DMS53 (cell line): ENCODE data around the gene HOXB9.

ENCODE experiments used
- DNase-seq: peaks from one replicate; lab custom pipeline; 2025; lab: John Stamatoyannopoulos, UW

HOXB9 gene

GRCh38 chr17:48583708-48584222 lies 42.4 kb downstream of the HOXB9 start:
- no peak for DNase-seq

- DNase-seq, result no peak
Measured at GRCh38 chr17:48582750-48583069, 43.4 kb downstream of the HOXB9 start.

DNA sequence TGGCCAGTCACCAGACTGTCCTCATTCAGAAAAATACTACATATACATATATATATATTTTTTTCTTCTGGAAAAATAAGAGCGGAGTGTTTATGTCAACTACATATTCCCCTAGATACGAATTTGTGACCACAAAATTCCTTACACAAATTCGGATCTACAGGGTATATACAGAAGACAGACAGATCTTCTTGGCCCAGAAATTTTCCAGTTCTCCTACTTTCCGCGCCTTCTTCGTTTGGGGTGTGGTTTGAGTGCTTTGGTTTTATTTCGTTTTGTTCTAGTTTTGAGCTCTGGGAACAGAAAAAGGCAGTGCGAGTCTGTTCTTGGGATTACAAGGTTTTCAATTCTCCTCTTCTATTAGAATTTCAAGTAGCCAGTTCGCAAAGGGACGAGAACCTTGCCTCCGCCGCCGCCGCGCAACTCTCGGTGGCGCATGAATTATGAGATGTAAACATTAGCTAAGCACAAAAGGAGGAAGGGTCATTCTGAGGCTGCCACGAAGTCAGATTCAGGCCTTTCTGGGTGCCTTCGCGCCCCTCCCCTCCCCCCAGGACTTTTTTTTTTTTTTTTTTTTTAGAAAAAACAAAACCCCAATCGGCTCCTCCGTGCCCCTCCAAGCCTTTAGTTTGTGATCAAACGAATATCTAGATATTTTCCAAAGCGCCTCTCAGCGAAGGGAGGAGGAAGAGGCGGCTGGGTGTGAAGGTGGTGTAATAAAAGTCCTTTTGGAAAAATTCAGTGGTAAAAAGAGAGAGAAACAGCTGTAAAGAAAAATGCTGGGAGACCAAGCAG lies 46.2 kb downstream of the HOXB9 start:
- no peak for DNase-seq

GRCh38 chr17:48579471-48579759 lies 46.7 kb downstream of the HOXB9 start:
- DNase-seq, result no peak

- DNase-seq, result no peak
Measured at GRCh38 chr17:48578616-48579470, 47.3 kb downstream of the HOXB9 start.

DNA sequence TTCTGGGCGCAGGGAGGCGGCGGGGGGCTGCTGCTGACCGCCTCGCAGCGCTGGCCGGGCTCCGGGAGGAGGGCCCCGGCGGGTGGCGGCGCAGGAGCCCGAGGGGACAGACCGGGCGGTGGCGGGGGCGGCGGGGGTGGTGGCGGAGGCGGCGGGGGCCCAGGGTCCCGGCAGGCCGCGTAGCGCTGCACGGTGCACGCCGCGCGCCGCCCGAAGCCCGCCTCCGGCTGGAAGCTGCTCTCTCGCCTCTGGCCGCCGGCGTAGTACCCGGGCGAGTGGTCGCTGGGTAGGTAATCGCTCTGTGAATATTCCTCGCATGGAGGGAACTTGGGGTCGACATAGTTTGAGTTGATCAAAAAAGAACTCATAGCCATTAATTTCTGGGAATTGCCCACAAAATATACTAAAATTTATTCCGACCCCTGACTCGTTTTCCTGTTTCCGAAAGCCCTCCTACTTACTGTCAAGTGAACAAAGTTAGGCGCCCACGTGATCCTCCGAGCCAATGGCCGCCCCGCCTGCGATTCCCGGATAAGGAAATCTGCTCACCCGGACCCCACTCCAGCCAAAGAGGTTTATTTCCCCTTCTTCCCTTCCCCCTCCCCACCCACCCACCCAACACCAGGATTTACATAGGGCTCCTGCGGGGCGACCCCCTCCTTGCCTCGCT lies 48.1 kb downstream of the HOXB9 start, which contains the start of gene HOXB4:
Gene HOXB4 (minus strand): TSS at position 405 of the 670 bp plus-strand sequence. CDS start 31 bp downstream, at position 374.
- no peak for DNase-seq

GRCh38 chr17:48577330-48577945 lies 48.7 kb downstream of the HOXB9 start:
- DNase-seq, result no peak

DNA sequence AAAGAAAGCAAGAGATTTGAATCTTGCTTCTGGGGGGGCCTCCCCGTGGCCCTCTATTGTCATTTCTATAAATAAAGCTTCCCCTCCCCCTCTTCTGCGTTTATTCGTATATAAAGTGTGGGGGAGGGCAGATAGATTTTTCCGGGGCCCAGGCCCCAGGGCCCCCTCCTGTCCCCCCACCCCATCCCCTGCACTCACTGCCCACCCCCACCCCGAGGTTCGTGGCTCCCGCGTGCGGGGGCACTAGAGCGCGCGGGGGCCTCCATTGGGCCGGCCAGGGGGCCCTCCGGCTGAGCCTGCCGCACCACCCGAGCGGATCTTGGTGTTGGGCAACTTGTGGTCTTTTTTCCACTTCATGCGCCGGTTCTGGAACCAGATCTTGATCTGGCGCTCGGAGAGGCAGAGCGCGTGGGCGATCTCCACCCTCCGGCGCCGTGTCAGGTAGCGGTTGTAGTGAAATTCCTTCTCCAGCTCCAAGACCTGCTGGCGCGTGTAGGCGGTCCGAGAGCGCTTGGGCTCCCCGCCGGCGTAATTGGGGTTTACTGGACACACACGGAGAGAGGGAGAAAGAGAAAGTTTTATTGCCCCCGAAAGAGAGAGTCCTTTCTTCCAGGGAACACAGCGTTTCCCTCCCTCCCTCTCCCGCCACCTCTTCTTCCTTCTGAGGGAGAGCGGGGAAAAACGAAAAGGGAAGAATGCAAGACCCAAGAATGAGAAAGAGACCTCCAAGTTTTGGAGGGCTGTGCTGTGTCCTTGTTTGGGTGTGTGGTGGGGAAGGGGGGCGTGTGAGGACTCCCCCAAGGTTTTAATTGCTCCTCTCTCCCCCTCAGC lies 49.5 kb downstream of the HOXB9 start:
- no peak for DNase-seq

- no peak for DNase-seq
Measured at GRCh38 chr17:48575673-48576478, 50.3 kb downstream of the HOXB9 start.

GRCh38 chr17:48575066-48575582 lies 51.0 kb downstream of the HOXB9 start:
- DNase-seq, result no peak

DNA sequence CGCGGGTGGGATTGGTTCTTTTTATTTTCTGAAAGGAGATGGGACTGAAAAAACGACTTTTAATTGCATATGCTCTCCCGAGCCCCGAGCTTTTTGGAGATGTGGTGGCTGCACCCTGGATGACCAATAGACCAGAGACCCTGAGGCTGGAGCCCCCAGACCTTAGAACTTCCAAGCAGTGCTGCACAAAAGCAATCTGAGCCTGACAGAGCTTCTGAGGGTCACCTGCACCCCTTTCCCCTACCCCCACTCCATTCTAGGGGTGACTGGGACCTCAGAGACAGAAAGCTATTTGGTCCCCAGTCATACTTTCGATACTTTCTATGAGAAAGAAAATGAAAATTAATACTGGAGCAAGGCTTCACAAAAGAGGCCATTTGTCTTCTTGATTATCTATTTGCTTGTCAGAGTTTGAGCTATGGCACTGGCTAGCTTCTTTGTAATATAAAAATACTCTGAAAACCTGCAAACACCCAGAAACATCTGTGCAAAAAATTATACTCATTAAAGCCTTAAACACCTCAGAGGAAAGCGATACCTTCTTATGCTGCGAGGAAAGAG lies 51.6 kb downstream of the HOXB9 start:
- no peak for DNase-seq

GRCh38 chr17:48571826-48572417 lies 54.2 kb downstream of the HOXB9 start:
- DNase-seq, result no peak
